Heart right ventricle (tissue), 16 donors: ENCODE data around the gene PLEKHG5. TPM values are rescaled to one million over a fixed set of nuclear protein-coding genes. Genes with fewer than 3 reads are reported as not detected.

Experiments used
- ATAC-seq, 8 donors: fragments of 200-7000 bp; cut with Tn5 transposase; one replicate each; pipeline ENCODE4 v1.9.1; 2020; ENCODE audit warnings: mild to moderate bottlenecking in 8 of 8, moderate library complexity in 8 of 8, moderate number of reproducible peaks in 1 of 8
- DNase-seq, 2 donors: peaks; one replicate each; pipeline ENCODE4 v3.0.0-alpha.2; 2020
- H3K27ac ChIP-seq, 10 donors: fragments of 200-600 bp; sonication (generic) in 2 of 10; one replicate each; pipeline versions ENCODE4 v1.5.0 to v1.8.0; 2020 to 2022; ENCODE audit warnings: mild to moderate bottlenecking in 3 of 10
- H3K27me3 ChIP-seq, 7 donors: fragments of 200-600 bp; one replicate each; pipeline ENCODE4 v1.8.0; 2021 to 2022; ENCODE audit warnings: mild to moderate bottlenecking in 2 of 7
- H3K36me3 ChIP-seq, 9 donors: fragments of 200-600 bp; sonication (generic) in 1 of 9; one replicate each; pipeline versions ENCODE4 v1.5.0 to v1.8.0; 2020 to 2022; ENCODE audit warnings: mild to moderate bottlenecking in 2 of 9
- H3K4me1 ChIP-seq, 9 donors: fragments of 200-600 bp; sonication (generic) in 1 of 9; one replicate each; pipeline versions ENCODE4 v1.5.0 to v1.8.0; 2020 to 2022; ENCODE audit warnings: mild to moderate bottlenecking in 4 of 9
- H3K4me3 ChIP-seq, 10 donors: fragments of 200-600 bp; sonication (generic) in 2 of 10; one replicate each; pipeline versions ENCODE4 v1.5.0 to v1.8.0; 2020 to 2022; ENCODE audit warnings: mild to moderate bottlenecking in 7 of 10, moderate library complexity in 2 of 10
- H3K9me3 ChIP-seq, 11 donors: fragments of 200-600 bp in 10 of 11; sonication (generic) in 2 of 11; one replicate each; pipeline versions ENCODE4 v1.5.0 to v1.8.0; 2013 to 2022; ENCODE audit warnings: mild to moderate bottlenecking in 2 of 11, control low read depth in 1 of 11, moderate library complexity in 1 of 11
- CTCF ChIP-seq, 9 donors: fragments of 200-600 bp; sonication (generic) in 2 of 9; IDR thresholded peaks; one replicate each; pipeline versions ENCODE4 v1.5.0 to v1.8.0; 2021 to 2022; ENCODE audit warnings: antibody characterized with exemption in 9 of 9, mild to moderate bottlenecking in 5 of 9, moderate library complexity in 1 of 9
- WGBS, 2 donors: extraction: QIAGEN DNeasy Blood & Tissue Kit; methylation state at CpG; one replicate each; pipeline ENCODE4 v1.1.7; 2013; ENCODE audit warnings: inconsistent platforms in 1 of 2; 5-methylcytosine and 5-hydroxymethylcytosine counted together
- intact Hi-C, 10 donors: fragments of 100-400 bp; cut with DNase I; formaldehyde crosslinking; loops; one replicate each; pipeline versions ENCODE4 v1.11.1 to v1.14.2; 2022
- polyA plus RNA-seq, 2 donors: library from polyadenylated mRNA; stranded (reverse); fragments of 200-250 nt; gene quantifications; one replicate each; pipeline ENCODE4 v1.2.3, GENCODE V29; 2013
- total RNA-seq, 10 donors: library from RNA; stranded (reverse); fragmentation: NEBNext Ultra II Directional in 3 of 10; extraction: Animal tissue kit (Norgen Biotek cat#: 25700) in 3 of 10; gene quantifications; one replicate each; pipeline versions ENCODE4 v1.2.1 to v1.2.4, GENCODE V29; 2021 to 2023
- donor health status: Arrhythmogenic right ventricular cardiomyopathy.
- donor health status: ischemic (EF 13 %, LVEDD 7.1; RV severe dilation, severe dysfunction).
- donor health status: healthy with polysubstance abuse.
- donor health status: DM: no; HTN: yes; CAD: no.
- donor health status: DM: no; HTN: no; CAD: no.
- donor health status: ischemic (EF 25% LVEDD 6.9; RV normal size, moderate dysfunction).
- donor health status: ischemic (EF 25% LVEDD 5.7; RV mildly dilated, moderate dysfunction).
- donor health status: healthy.
- donor health status: DM: yes; HTN: yes; CAD: no.
- donor health status: Ischemic cardiomyopathy.
- donor health status: ischemic (EF 35%, LVEDD 5.7; RV mildly dilated, moderate dysfunction).
- donor health status: nonischemic (EF 11% LVEDD 7.7; RV severe dilation, severe dysfunction).
- donor health status: DM: yes; HTN: yes; CAD: no.
- donor health status: PGD.
- donor health status: ischemic (EF 29% LVEDD 5.4; RV normal size, mild dysfunction).
- donor health status: nonischemic (EF 23%, LVEDD 6.1; RV moderate dilation, normal function).

The PLEKHG5 gene
- total and polyA plus RNA-seq, 12 donors: 6.6 to 28.7 (median 15.3) TPM

- peak overlapping the region in 1 of 10 donors; percentile 70 for H3K4me3 ChIP-seq
- 58 to 64% methylated on average over 13 of the region's 13 CpGs for WGBS, 2 donors
- DNase-seq: peak in 1 of 2 donors; percentile 19
- intact Hi-C loops: no loop called here
- peaks cover 37 to 89% (median 61%) of the 10 kb centered on the region in 9 donors for H3K4me1 ChIP-seq
- H3K27ac ChIP-seq: peak overlapping the region in 6 of 10 donors; percentile 32 to 78 (median 67)
- no peaks in the 10 kb centered on the region for H3K9me3 ChIP-seq
- peak in 3 of 8 donors; percentile 14 to 19 (median 16) for ATAC-seq
- TF ChIP-seq CTCF (IDR thresholded peaks at IDR 0.05): no peak
- H3K27me3 ChIP-seq: peaks cover 0 to 35% (median 0%) of the 10 kb centered on the region in 7 donors
- no peaks in the 10 kb centered on the region for H3K36me3 ChIP-seq
These were observed 7.2 kb upstream of the PLEKHG5 start for GRCh38 chr1:6498576-6499111.

GRCh38 chr1:6497867-6498575 is 6.6 kb upstream of the PLEKHG5 start:
- WGBS, 2 donors: 49 to 52% methylated on average over 20 of the region's 20 CpGs
- TF ChIP-seq CTCF (IDR thresholded peaks at IDR 0.05): no peak
- peak overlapping the region; percentile 47 to 79 (median 69) for H3K4me3 ChIP-seq
- H3K4me1 ChIP-seq: peaks cover 36 to 92% (median 65%) of the 10 kb centered on the region in 9 donors
- H3K27ac ChIP-seq: peak overlapping the region in 7 of 10 donors; percentile 49 to 78 (median 70)
- peaks cover 0 to 35% (median 0%) of the 10 kb centered on the region in 7 donors for H3K27me3 ChIP-seq
- no peaks in the 10 kb centered on the region for H3K9me3 ChIP-seq
- ATAC-seq (no peak), DNase-seq (peak in 1 of 2 donors; percentile 15)
- intact Hi-C loops: no loop called here
- H3K36me3 ChIP-seq: no peaks in the 10 kb centered on the region

GRCh38 chr1:6497215-6497866 is 5.9 kb upstream of the PLEKHG5 start:
- H3K27me3 ChIP-seq: peaks cover 0 to 35% (median 0%) of the 10 kb centered on the region in 7 donors
- H3K4me1 ChIP-seq: peaks cover 29 to 92% (median 62%) of the 10 kb centered on the region in 9 donors
- H3K36me3 ChIP-seq: no peaks in the 10 kb centered on the region
- no peak for TF ChIP-seq CTCF (IDR thresholded peaks at IDR 0.05)
- H3K9me3 ChIP-seq: no peaks in the 10 kb centered on the region
- peak in 1 of 2 donors; percentile 65 for DNase-seq
- 1% methylated on average over 54 to 58 of the region's 74 CpGs for WGBS, 2 donors
- intact Hi-C loops: no loop called here
- peak overlapping the region; percentile 55 to 79 (median 69) for H3K4me3 ChIP-seq
- ATAC-seq: peak; percentile 33 to 56 (median 48)
- peak overlapping the region in 9 of 10 donors; percentile 64 to 87 (median 81) for H3K27ac ChIP-seq

- intact Hi-C loops: no loop called here
- DNase-seq (no peak), ATAC-seq (no peak)
- peak overlapping the region; percentile 55 to 79 (median 69) for H3K4me3 ChIP-seq
- H3K4me1 ChIP-seq: peaks cover 24 to 92% (median 61%) of the 10 kb centered on the region in 9 donors
- H3K36me3 ChIP-seq: no peaks in the 10 kb centered on the region
- TF ChIP-seq CTCF (IDR thresholded peaks at IDR 0.05): no peak
- H3K27ac ChIP-seq: peak overlapping the region in 9 of 10 donors; percentile 64 to 87 (median 81)
- H3K9me3 ChIP-seq: no peaks in the 10 kb centered on the region
- 7 to 8% methylated on average over 6 to 21 of the region's 21 CpGs for WGBS, 2 donors
- peaks cover 0 to 35% (median 0%) of the 10 kb centered on the region in 7 donors for H3K27me3 ChIP-seq
These were observed 5.4 kb upstream of the PLEKHG5 start for GRCh38 chr1:6496890-6497214.
